Ammon's horn (tissue), 1 donor: Measurements from ENCODE around the gene LCT.
"Not testable (repeated sequence)": the region's sequence is repeated elsewhere in the genome, so short reads cannot be mapped to it uniquely, and the experiment has no call there.

Source experiments
- DNase-seq: peaks from one replicate; pipeline ENCODE4 v3.0.0-alpha.2; 2016; ENCODE audit warnings: low spot score

LCT gene

DNA sequence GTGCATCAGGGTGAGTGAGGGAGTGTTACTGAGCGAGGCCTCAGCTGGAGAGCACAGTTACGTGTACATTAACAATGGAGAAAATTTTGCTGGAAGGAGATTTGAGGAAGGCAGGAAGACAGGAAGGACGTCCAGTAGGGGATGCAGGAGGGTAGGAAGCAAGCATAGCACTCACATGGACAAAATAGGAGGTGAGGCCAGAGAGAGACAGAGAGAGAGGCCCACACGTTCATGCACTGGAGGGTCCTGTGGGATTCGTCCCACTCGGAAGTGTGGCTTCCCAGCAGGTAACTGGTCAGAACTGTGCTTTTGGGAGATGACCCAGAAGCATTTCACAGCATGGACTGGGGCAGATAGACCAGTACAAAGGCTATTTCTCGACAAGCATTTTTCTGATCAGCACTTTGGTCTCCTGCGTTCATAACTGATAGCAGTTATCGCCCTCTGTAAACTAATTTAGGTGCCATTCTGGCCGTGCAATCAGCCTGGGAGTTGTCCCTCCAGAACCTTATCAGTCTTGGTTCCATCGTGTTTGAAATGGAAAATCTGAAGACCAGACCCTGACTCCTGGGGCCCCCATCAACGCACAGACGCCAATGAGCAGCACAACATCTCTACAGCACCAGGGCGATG, 5.7 kb downstream of the LCT start:
- no peak for DNase-seq

DNA sequence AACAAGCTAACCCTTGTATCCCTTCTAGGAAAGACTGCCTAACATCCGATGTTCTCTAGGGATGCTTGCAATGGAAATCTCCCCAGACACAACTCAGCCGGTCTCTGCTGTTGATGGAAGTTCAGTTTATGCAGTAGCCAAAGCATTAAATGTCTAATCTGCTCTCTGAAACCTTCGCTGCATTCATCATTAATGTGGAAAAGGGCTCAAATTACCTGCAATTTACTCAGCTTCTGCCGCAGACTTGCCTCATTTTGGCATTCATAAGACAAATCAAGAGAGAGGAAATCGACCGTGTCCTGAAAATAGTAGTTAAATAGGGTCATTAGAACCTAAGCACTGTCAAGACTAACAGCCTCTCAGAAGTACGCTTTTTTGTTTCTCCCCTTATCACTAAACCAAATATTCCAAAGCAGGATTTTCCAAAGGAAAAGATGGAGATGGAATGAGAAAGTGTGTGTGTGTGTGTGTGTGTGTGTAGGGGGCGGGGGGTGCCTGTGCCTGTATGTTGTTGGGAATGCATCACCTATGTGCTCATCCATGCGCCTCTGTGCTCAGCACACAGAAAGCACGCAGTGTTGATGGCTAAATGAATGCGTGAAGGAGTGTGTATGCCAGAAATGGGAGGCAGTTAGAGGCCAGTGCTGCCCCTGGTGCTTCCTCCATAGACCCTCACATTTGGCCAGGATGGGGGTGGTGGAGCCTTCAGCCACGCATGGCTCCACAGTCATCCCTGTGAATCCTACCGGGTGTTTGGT, 7.4 kb downstream of the LCT start:
- no peak for DNase-seq

DNA sequence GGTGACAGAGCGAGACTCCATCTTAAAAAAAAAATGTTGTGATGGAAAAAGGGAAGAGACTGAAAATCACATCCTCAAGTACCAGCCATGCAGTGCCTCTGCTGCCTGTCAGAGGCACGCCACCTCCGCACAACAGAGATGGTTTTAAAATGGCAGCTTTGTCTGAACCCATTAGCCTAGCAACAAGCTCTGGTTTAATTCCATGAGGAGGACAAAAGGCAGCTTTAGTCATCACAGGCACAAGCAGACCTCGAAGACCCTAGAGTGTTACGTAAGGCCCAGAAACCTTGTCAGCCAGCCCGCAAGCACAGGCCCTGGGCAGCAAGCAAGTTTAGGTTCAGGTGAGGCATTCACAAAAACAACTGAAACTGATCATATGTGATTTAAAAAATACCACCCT, 10.4 kb downstream of the LCT start:
- no peak for DNase-seq

DNA sequence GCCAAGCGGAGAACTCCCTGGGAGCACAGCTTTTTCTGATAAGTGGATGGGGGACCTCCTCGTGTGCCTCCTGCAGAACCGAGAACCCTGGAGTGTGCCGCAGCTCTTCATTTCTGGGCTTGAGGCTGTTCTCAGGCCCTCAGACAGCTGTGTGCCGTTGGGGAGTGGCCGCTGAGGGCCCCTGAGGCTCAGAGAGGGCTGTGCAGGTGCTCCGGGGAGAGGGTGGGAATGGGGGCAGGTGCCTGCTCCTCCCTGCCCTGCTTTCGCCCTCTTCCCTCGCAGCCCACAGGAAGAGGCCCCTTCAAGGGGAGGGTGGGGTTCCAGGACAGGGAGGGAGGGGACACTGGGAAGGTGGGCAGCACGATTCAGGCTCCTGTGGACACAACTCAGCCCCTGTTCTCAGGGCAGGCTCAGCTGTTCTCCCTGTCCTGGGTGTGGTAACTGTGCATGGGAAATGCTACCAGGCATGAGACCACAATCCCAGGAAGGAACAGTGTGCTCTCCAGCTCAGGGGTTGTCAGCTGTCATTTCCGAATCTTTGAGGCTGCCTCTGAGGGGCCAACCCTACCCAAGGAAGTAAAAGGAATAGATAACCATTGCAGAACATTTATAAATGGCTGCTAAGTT, 11.3 kb downstream of the LCT start:
- no peak for DNase-seq

DNA sequence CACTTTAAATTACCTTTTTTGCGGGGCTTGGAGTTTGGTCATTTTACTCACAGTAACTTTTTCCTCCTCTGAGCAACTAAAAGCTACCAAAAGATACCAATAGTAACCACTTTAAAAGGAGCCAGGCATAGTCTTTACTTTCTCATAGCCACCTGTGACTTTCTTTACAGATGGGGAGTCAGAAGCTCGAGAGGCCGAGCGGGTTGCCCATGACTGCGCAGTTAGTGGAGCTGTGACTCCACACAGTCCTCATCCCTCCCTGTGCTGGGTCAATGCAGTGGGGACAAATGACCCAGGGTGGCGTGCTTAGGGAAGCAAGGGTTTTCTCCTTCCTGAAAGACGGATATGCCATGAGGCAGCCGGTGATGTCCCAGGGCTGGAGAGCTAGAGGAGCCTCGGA, 11.9 kb downstream of the LCT start:
- DNase-seq, result no peak

DNA sequence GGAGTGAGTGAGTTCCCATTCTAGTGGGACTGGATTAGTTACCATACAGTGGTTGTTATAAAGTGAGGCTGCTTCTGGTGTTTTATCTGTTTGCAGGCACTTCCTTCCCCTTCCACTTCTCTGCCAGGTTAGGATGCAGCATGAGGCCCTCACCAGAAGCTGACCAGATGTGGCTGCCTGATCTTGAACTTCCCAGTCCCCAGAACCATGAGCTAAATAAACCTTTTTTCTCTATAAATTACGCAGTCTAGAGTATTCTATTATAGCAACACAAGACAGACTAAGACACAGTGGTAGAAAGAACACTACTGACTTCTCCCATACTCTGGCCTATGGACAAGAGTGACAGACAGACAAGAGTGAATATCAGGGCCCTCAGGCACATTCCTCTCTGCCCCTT, 14.1 kb downstream of the LCT start:
- DNase-seq, result no peak

DNA sequence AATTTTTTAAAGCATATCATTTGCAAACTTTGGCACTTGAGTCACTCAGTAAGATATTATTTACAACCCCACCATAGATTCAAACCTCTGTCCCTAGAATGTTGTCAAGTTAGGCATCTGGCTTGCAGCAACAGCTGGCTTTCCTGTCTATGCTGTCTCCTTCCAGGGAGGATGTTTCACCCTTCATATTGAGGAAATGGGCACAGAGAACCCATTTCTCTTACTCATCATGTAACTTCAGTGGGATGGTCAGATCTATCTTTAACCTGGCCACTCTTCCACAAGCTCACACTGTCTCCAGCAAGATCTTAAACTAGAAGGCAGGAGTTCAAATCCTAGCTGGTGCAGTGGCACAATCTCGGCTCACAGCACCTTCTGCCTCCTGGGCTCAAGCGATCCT, 15.8 kb downstream of the LCT start:
- no peak for DNase-seq

DNA sequence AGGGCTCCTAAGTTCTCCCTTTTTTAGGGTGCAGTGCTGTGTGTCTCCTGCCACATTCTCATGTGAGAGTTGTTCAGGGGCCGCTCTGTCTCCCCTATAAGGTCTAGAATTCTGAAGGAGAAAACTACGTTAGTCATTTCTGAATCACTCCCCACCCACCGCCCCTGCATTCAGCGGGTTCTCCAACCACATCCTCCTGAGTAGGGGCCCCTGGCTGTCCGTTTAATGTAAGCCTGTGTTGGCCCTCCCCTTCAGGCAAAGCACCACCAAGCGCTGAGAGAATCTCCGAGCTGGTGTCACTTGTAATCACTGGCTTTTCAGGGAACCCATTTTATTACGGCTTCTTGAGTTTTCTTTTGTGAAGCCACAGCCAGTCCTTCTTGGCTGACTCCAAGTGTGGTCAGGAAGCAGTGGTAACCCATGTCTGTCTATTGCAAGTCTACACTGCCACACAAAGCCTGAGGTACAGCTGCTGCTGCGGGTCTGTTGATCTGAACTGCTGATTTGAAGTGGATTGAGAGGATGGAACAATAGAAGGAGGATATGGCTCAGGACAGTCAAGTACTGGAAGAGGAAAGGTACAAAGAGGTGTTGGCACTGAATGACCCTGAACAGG, 16.9 kb downstream of the LCT start:
- no peak for DNase-seq

DNA sequence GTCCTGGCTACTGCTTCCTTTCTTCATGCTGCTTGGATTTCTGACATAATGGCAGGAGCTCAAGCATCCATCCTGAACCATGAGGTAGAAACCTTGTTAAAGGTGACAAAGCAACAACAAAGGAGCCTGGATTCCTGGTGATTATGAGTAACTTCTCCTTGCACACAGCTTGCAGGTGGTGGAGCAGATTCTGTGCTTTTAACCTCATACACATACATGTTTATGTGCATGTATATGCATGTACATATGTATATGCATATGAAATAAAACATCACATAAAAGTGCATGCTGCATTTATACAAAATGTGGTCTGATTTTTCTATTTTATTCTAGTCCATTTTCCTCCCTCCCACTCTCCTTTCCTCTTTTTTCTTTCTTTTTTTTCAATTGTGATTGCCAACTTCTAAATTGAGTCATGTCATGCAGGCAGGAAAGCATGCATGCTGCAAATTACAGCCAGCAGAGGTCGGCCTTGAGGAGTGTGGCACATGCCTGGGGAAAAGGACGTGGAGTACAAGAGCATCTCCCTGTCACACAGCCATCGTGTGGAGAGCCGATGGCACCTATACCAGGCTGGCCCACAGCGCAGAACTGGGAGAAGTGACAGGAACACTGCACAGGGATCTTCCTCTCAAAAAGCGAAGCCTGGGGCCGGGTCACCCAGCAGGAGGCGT, 17.9 kb downstream of the LCT start:
- no peak for DNase-seq

DNA sequence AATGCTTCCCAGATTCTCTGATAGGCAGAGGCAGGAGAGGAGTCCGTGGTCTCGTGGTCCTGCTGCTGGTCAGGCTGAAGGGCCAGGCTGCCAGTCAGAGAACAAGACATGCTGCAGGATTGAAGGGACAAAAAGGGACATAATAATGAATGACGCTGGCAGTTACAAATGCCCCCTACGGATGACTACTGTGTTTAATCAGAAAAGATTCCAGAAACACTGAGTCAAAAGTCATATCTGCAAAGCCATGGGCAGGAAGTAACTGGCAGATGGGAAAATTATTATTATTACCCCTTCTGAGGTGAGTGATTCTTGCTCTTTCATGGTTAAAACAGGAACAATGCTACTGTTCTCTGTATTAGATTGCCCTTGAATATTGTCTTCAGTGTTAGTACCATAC, 19.0 kb downstream of the LCT start:
- no peak for DNase-seq

DNA sequence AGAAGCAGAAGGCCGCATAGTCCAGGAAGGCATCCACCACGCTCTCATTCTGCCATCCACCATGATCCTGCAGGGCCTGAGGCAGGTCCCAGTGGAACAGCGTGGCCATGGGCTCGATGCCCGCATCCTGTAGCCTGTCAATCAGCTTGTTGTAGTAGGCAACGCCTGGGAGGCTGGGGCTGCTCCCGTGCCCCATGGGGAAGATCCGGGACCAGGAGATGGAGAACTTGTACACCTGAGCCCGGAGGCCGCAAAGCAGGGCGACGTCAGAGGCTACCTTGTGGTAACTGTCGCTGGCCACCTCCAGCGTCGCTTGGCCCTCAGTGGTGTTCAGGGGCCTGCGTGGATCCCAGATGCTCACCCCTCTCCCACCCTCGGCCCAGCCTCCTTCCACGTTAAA, 19.5 kb downstream of the LCT start:
- DNase-seq, result no peak

DNA sequence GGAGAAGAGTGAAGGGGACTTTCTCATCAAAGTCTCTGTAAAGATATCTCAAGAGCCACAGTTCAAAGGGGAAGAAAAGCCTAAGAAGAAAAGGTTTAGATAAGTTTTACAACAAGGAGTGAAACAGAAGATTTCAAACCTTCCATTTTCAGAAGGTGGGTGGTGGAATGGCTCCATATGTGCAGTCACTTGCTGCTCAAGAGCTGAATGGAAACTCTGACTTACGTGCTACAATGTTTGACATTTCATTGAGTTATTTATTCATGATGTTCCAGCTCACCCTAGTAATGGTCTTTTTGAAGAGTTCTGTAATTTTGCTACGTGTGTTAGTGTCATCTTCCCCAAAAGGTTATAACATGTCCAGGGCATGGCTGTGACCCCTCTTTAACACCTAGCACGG, 21.7 kb downstream of the LCT start:
- DNase-seq, result no peak

DNA sequence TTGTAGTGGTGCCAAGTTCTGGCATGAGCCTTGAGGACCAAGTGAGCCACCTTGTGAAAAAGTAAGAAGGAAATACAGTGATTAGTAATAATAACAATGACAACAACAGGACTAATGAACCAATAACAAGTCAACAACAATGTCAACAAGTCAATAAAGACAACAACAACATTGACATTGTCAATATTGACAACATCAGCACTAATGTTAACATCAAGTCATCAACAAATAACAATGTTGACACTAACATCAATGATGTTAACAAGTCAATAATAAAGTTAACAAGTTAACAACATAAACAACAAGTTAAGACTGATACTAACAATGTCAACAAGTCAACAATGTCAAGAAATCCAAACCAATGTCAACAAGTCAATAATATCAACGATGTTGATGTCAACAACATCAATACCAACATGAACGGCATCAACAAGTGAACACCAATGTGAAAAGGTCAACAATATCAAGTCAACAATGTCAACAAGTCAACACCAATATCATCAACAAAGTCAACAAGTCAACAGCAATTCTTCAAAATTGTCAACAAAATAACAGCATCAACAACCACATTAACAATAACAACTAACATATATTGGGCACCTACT, 24.0 kb downstream of the LCT start:
- no peak for DNase-seq

DNA sequence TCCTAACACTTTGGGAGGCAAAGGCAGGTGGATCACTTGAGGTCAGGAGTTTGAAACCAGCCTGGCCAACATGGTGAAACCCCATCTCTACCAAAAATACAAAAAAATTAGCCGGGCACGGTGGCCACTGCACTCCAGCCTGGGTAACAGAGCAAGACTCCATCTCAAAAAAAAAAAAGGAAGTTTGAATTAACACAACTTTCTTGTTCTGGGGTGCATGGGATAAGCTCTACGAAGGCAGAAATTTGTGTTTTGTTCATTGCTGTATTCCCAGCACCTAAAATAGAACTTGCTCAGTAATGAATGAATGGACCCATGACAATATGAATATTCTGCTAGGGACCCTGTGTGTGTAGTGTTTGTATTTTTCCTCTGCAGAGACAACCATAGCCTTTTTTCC, 29.1 kb downstream of the LCT start:
- DNase-seq, result not testable (repeated sequence)

DNA sequence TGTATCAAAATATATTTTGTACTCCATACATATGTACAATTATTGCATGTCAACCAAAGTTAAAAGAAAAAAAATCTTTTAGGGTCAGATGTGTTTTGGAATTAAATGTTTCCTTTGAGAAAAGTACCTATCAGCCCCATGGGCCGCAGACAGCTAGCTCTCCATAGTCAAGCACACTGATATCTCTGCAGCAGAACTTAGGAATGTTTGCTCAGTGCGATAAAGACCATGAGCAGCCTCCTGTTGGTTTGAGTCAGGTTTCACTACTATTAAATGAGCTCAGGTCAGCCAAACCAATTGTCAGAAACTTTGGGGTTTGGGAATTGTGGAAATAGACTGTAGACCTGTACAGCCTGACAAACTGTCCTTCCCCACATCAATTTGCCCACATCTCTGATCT, 33.7 kb downstream of the LCT start:
- no peak for DNase-seq

DNA sequence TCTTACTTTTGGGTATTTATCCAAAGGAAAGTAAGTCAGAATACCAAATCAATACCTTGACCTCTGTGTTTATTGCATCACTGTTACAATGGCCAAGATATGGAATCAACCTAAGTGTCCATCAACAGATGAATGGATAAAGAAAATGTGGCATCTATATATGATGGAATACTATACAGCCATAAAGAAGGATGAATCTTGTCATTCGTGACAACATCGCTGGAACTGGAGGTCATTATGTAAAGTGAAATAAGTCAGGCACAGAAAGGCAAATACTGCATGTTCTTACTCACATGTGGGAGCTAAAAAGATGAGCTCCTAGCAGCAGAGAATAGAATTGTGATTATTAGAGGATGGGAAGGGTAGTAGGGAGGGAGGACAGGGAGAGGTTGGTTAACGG, 34.6 kb downstream of the LCT start:
- DNase-seq, result no peak

DNA sequence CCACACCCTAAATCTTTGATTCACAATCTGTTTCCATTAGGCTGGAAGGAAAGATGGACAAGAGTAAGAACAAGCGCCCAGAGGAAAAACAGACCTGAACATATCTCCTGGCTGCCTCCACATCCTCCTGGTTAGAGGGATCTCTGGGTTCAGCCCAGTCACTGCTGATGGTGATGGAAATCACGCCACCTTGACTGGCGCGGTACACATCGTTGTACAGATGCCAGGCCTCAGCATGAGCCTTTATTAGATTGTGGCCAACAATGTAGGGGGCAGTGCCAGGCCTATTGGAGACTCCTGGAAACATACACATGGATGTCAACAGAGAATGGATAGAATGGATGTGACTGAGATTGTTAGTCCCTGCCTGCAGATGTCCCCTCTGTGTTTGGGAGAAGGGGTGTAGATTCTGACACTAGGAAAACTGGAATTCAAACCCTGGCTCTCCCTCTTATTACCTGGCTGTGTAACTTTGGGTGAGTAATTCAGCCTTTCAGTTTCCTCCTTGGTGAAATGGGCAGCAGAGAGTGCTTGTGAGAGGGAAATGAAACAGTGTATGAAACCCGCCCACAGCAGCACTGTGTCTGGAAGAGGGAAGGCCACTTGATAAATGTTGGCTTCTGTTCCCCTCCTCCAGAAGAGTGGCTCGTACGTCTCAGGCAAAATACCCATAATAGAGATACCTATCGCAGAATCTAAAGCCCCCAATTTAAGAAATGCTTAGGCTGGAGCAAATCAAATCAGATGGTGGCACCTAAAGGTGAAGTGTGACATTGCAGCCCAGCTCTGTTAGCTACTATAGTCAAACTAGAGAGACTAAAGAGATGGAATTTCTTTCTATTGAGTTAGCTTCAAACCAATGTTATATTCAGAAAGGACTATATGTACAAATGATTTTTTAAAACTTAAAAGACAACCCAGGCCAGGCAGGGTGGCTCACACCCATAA, 36.2 kb downstream of the LCT start:
- no peak for DNase-seq

DNA sequence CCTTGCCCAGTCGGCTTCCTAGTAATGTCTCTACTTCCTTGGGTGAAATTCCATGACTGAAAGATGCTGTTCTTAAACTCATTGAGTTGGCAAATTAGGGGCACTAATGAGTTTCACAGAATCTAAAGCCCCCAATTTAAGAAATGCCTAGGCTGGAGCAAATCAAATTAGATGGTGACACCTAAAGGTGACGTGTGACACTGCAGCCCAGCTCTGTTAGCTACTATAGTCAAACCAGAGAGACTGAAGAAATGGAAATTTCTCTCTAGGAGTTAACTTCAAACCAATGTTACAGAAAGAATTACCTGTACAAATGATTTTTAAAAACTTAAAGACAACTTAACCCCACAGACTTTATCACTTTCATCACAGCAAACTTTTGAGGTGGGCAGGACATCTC, 37.2 kb downstream of the LCT start:
- DNase-seq, result no peak

DNA sequence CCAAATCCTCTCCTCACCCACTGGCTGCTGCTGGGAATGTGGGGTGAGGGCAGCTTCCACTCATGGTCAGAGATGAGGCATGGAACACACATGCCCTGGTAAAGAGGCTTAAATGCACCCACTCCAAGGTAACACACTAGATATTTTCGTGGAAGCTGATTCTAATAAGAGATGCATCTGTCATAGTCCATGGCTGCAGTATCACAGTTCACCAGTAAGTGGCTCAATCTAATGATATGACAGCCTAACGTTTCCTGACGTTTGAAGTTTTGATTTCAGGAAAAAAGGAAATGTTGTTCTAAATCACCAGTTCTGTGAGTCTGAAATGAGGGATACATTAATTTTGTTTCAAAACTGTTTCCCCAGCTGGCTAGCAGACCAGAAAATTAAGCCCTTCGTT, 38.2 kb downstream of the LCT start:
- DNase-seq, result no peak

DNA sequence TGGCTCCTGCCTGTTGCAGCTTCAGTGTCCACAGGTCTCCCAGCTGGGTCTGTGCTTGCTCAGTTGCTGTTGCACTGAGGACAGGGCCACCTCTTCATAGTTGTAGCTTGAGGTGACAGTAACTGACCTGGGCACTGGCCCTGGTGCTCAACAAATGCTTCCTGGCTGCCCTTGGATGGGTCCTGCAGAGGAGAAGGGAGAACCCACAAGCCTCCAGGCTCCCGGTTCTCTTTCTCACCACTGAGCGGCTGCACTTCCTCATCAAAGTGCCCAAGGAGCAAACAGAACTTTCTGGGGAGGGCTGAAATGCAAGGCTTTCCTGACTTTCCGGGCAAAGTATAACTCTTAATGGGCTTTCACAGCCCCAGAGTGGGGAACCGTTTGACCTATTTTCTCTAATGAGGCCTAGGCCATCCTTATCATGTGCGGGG, 38.7 kb downstream of the LCT start:
- DNase-seq, result no peak
